ENCODE data around the gene ATXN2L.
"Not testable (repeated sequence)": the region's sequence is repeated elsewhere in the genome, so short reads cannot be mapped to it uniquely, and the experiment has no call there.

ATXN2L gene

GRCh38 chr16:28838558-28838918 lies 15.7 kb downstream of the ATXN2L start:
- no peak for DNase-seq

GRCh38 chr16:28839004-28839639 lies 16.3 kb downstream of the ATXN2L start:
- DNase-seq, result no peak

GRCh38 chr16:28839899-28840298 lies 17.1 kb downstream of the ATXN2L start:
- no peak for DNase-seq

GRCh38 chr16:28842696-28843095 lies 19.9 kb downstream of the ATXN2L start:
- no peak for DNase-seq

- DNase-seq, result no peak
Measured at GRCh38 chr16:28843766-28844165, 21.0 kb downstream of the ATXN2L start.

- DNase-seq, result no peak
Measured at GRCh38 chr16:28844226-28844885, 21.6 kb downstream of the ATXN2L start.

GRCh38 chr16:28845293-28845692 lies 22.5 kb downstream of the ATXN2L start:
- no peak for DNase-seq

GRCh38 chr16:28845761-28846079 lies 22.9 kb downstream of the ATXN2L start:
- no peak for DNase-seq

GRCh38 chr16:28846080-28846932 lies 23.5 kb downstream of the ATXN2L start, which contains the start of gene TUFM:
Gene TUFM (minus strand): TSS chr16:28846348. CDS start chr16:28846269, 79 bp downstream.
- DNase-seq, result peak; percentile 90

- DNase-seq, result no peak
Measured at GRCh38 chr16:28846933-28847273, 24.1 kb downstream of the ATXN2L start.

GRCh38 chr16:28858421-28858820 lies 35.6 kb downstream of the ATXN2L start:
- no peak for DNase-seq

- no peak for DNase-seq
Measured at GRCh38 chr16:28859326-28859725, 36.5 kb downstream of the ATXN2L start.

- no peak for DNase-seq
Measured at GRCh38 chr16:28863929-28864793, 41.4 kb downstream of the ATXN2L start.

- no peak for DNase-seq
Measured at GRCh38 chr16:28865001-28865688, 42.3 kb downstream of the ATXN2L start.

GRCh38 chr16:28865722-28866453 lies 43.1 kb downstream of the ATXN2L start:
- no peak for DNase-seq

- DNase-seq, result no peak
Measured at GRCh38 chr16:28866454-28866804, 43.6 kb downstream of the ATXN2L start.

GRCh38 chr16:28867241-28867640 lies 44.4 kb downstream of the ATXN2L start:
- DNase-seq, result no peak

GRCh38 chr16:28867646-28868045 lies 44.8 kb downstream of the ATXN2L start:
- DNase-seq, result not testable (repeated sequence)

GRCh38 chr16:28869201-28869600 lies 46.4 kb downstream of the ATXN2L start:
- DNase-seq, result no peak

GRCh38 chr16:28872952-28873351 lies 50.2 kb downstream of the ATXN2L start:
- DNase-seq, result no peak

- no peak for DNase-seq
Measured at GRCh38 chr16:28873543-28874201, 50.9 kb downstream of the ATXN2L start.

Data from NCI-H524 treated with DMSO at 0.1 percent for 48 hours (cell line).